ENCODE results near the gene SMPX.

DNA sequence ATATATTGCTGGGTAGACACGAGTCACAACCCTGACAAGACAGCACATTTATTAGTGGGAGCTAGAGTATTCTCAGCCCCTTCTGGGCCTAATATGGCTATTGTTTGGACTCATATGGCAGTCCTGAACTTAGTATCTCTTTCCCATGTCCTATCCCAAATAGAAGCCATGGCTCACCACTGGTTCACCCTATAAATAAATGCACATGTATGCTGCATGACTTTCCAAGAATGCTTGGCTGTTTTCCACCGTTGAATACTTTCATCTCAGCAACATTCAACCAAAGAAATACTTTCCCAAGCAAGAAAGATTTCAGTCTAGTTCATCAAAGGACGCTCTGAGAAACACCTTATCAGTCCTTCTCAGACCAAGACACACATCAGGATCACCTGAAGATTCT, 36.7 kb downstream of the SMPX start:
- no peak for TF ChIP-seq EZH2phosphoT487 (IDR thresholded peaks at IDR 0.05; ENCODE audit: borderline replicate concordance, low read length)
- TF ChIP-seq, protein P1, sequence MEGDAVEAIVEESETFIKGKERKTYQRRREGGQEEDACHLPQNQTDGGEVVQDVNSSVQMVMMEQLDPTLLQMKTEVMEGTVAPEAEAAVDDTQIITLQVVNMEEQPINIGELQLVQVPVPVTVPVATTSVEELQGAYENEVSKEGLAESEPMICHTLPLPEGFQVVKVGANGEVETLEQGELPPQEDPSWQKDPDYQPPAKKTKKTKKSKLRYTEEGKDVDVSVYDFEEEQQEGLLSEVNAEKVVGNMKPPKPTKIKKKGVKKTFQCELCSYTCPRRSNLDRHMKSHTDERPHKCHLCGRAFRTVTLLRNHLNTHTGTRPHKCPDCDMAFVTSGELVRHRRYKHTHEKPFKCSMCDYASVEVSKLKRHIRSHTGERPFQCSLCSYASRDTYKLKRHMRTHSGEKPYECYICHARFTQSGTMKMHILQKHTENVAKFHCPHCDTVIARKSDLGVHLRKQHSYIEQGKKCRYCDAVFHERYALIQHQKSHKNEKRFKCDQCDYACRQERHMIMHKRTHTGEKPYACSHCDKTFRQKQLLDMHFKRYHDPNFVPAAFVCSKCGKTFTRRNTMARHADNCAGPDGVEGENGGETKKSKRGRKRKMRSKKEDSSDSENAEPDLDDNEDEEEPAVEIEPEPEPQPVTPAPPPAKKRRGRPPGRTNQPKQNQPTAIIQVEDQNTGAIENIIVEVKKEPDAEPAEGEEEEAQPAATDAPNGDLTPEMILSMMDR (IDR thresholded peaks at IDR 0.05; ENCODE audit: low read depth, low read length, poor library complexity, severe bottlenecking), result no peak
